Measurements from ENCODE around the gene GRAMD4. TPM values are rescaled to one million over a fixed set of nuclear protein-coding genes. Genes with fewer than 3 reads are reported as not detected.

Gene GRAMD4
- polyA plus RNA-seq, 1 of the 3 experiments (the other 2 are of a cell fraction), result 15.5 TPM

DNA sequence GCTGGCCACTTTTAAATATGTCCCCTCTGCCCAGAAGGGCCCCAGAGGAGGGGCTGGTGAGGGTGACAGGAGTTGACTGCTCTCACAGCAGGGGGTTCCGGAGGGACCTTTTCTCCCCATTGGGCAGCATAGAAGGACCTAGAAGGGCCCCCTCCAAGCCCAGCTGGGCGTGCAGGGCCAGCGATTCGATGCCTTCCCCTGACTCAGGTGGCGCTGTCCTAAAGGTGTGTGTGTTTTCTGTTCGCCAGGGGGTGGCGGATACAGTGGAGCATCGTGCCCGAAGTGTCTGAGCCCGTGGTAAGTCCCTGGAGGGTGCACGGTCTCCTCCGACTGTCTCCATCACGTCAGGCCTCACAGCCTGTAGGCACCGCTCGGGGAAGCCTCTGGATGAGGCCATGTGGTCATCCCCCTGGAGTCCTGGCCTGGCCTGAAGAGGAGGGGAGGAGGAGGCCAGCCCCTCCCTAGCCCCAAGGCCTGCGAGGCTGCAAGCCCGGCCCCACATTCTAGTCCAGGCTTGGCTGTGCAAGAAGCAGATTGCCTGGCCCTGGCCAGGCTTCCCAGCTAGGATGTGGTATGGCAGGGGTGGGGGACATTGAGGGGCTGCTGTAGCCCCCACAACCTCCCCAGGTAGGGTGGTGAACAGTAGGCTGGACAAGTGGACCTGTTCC lies 46.5 kb downstream of the GRAMD4 start:
- POLR2A ChIA-PET, result no interaction called here

More for the DNA sequence above, 46.5 kb downstream of the GRAMD4 start:
- Histone ChIP-seq H3K9me2 (no peaks in the 10 kb centered on the region), H2AFZ (ENCODE audit: low read depth) (no peak overlapping the region), H3K36me3 (replicated peaks in 1 of 2; ENCODE audit: control insufficient read depth in 1 of 2, insufficient read depth in 2 of 2, low read length in 1 of 2) (peaks cover 0 to 19% of the 10 kb centered on the region in 2 experiments), H3K4me2 (no peak overlapping the region), H3F3A (replicated peaks; ENCODE audit: insufficient read depth) (no peaks in the 10 kb centered on the region), H3K79me2 (ENCODE audit: insufficient read depth) (no peaks in the 10 kb centered on the region), H4K20me1 (ENCODE audit: insufficient read depth) (no peaks in the 10 kb centered on the region), H3K9me3 (no peaks in the 10 kb centered on the region), H3K27me3 (ENCODE audit: insufficient read depth) (no peaks in the 10 kb centered on the region), H3K27ac (ENCODE audit: low read depth in 2 of 2, low read length in 1 of 2) (no peak overlapping the region), H3K4me3 (ENCODE audit: low read depth in 2 of 2, low read length in 1 of 2) (no peak overlapping the region), H3K9ac (no peak overlapping the region), H3K4me1 (ENCODE audit: control insufficient read depth in 1 of 2, insufficient read depth in 2 of 2, low read depth in 1 of 2, low read length in 1 of 2) (peaks cover 0 to 22% of the 10 kb centered on the region in 2 experiments; a peak in 2 of 4 replicates)
- TF ChIP-seq ELF1 (IDR thresholded peaks at IDR 0.05), result no peak
- no peak for TF ChIP-seq ZBTB33 (IDR thresholded peaks at IDR 0.05; ENCODE audit: borderline replicate concordance, low read depth)
- TF ChIP-seq MXI1 (IDR thresholded peaks at IDR 0.05; ENCODE audit: low read depth, low read length), result no peak
- TF ChIP-seq, protein P1, sequence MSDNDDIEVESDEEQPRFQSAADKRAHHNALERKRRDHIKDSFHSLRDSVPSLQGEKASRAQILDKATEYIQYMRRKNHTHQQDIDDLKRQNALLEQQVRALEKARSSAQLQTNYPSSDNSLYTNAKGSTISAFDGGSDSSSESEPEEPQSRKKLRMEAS (IDR thresholded peaks at IDR 0.05; ENCODE audit: low read depth), result no peak
- no peak for TF ChIP-seq SMC3 (IDR thresholded peaks at IDR 0.05; ENCODE audit: low read depth, low read length)
- TF ChIP-seq EZH2phosphoT487 (IDR thresholded peaks at IDR 0.05; ENCODE audit: borderline replicate concordance, low read depth), result no peak
- TF ChIP-seq, protein P2, sequence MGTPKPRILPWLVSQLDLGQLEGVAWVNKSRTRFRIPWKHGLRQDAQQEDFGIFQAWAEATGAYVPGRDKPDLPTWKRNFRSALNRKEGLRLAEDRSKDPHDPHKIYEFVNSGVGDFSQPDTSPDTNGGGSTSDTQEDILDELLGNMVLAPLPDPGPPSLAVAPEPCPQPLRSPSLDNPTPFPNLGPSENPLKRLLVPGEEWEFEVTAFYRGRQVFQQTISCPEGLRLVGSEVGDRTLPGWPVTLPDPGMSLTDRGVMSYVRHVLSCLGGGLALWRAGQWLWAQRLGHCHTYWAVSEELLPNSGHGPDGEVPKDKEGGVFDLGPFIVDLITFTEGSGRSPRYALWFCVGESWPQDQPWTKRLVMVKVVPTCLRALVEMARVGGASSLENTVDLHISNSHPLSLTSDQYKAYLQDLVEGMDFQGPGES (IDR thresholded peaks at IDR 0.05; ENCODE audit: low read depth, low read length), result no peak
- TF ChIP-seq FOXM1 (IDR thresholded peaks at IDR 0.05; ENCODE audit: low read depth), result no peak
- no peak for TF ChIP-seq NRF1 (IDR thresholded peaks at IDR 0.05; ENCODE audit: low read depth, low read length)
- TF ChIP-seq NFIC (IDR thresholded peaks at IDR 0.05; ENCODE audit: borderline replicate concordance), result no peak
- no peak for TF ChIP-seq TCF12 (IDR thresholded peaks at IDR 0.05)
- TF ChIP-seq, protein P3, sequence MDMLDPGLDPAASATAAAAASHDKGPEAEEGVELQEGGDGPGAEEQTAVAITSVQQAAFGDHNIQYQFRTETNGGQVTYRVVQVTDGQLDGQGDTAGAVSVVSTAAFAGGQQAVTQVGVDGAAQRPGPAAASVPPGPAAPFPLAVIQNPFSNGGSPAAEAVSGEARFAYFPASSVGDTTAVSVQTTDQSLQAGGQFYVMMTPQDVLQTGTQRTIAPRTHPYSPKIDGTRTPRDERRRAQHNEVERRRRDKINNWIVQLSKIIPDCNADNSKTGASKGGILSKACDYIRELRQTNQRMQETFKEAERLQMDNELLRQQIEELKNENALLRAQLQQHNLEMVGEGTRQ (IDR thresholded peaks at IDR 0.05; ENCODE audit: borderline replicate concordance, low read depth, low read length), result no peak
- no peak for TF ChIP-seq TAF1 (IDR thresholded peaks at IDR 0.05; ENCODE audit: borderline replicate concordance, low read depth, low read length)
- no peak for TF ChIP-seq TEAD4 (IDR thresholded peaks at IDR 0.05; ENCODE audit: borderline replicate concordance, insufficient read depth)
- no peak for TF ChIP-seq CHD2 (IDR thresholded peaks at IDR 0.05; ENCODE audit: low read length, partially characterized antibody)
- TF ChIP-seq, protein P4, sequence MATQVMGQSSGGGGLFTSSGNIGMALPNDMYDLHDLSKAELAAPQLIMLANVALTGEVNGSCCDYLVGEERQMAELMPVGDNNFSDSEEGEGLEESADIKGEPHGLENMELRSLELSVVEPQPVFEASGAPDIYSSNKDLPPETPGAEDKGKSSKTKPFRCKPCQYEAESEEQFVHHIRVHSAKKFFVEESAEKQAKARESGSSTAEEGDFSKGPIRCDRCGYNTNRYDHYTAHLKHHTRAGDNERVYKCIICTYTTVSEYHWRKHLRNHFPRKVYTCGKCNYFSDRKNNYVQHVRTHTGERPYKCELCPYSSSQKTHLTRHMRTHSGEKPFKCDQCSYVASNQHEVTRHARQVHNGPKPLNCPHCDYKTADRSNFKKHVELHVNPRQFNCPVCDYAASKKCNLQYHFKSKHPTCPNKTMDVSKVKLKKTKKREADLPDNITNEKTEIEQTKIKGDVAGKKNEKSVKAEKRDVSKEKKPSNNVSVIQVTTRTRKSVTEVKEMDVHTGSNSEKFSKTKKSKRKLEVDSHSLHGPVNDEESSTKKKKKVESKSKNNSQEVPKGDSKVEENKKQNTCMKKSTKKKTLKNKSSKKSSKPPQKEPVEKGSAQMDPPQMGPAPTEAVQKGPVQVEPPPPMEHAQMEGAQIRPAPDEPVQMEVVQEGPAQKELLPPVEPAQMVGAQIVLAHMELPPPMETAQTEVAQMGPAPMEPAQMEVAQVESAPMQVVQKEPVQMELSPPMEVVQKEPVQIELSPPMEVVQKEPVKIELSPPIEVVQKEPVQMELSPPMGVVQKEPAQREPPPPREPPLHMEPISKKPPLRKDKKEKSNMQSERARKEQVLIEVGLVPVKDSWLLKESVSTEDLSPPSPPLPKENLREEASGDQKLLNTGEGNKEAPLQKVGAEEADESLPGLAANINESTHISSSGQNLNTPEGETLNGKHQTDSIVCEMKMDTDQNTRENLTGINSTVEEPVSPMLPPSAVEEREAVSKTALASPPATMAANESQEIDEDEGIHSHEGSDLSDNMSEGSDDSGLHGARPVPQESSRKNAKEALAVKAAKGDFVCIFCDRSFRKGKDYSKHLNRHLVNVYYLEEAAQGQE (IDR thresholded peaks at IDR 0.05; ENCODE audit: low read depth, low read length), result no peak
- TF ChIP-seq RXRA (IDR thresholded peaks at IDR 0.05; ENCODE audit: borderline replicate concordance, low read depth), result no peak
- WGBS (ENCODE audit: low lambda C conversion rate), result 85% methylated on average over 4 of the region's 17 CpGs
- CTCF ChIA-PET, result interaction anchor here (2.0 kb wide), 1 partner anchor 103 kb away, joined by 19 read pairs; no protein-coding TSS in a partner anchor
- DNase-seq, result no peak

All from SK-N-SH (cell line).